T follicular helper cell (primary cell): ENCODE results near the gene CLMN.
"Not testable (repeated sequence)": the region's sequence is repeated elsewhere in the genome, so short reads cannot be mapped to it uniquely, and the experiment has no call there.

Experiments
- DNase-seq: peaks from one replicate; pipeline ENCODE4 v3.0.0-alpha.2; 2020; ENCODE audit warnings: low read depth

Gene CLMN

DNA sequence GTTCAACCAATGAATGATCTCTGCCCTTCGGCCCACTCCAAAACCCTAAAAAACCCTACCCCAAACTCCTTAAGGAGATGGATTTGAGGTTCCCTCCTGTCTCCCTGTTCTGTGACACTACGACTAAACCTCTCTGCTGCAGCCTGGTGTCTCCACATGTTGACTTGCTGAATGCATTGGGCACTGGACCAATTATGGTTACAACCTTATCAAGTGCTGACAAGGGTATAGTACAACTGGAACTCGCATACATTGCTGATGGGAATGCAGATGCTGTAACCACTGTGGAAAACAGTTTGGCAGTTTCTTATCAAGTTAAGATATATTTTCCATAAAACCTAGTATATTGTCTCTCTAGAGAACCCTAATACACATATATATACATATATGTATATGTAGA lies 156.0 kb downstream of the CLMN start:
- DNase-seq = no peak

DNA sequence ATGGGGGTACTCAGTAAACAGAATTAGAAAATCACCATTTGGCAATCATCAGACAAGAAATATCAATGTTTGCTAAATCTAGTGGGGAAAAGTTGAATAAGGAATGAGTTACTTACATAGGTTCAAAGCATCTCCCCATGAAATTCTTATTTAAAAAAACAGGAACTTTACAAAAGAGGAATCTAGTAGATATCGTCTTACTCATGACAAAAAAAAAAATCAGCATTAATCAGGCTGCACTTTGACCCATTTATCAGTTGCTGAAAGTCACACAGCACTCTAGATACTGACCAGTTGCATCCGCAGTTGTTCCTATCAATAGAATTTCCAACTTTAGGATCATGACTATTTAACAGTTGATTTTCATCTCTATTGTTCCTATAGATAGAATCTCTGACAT lies 156.6 kb downstream of the CLMN start:
- DNase-seq = no peak

DNA sequence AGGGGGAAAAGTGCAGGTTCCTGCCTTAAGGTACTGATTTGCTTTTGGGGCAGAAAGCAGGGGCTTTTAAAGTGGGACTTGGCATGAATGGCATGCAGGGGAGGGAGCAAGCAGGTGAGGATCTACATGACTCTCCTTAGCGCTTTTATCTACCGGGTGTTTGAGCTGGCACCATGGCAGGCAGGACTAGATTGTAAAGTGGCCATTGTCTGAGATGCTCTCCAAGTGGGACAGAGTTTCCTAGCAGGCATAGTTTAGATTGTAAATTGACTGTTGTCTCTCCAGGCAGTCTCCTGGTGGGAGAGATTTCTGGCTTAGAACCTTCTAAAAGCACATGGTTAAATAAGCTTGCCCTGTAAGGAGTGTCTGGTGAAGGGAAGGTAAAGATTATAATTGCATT lies 157.1 kb downstream of the CLMN start:
- DNase-seq = no peak

DNA sequence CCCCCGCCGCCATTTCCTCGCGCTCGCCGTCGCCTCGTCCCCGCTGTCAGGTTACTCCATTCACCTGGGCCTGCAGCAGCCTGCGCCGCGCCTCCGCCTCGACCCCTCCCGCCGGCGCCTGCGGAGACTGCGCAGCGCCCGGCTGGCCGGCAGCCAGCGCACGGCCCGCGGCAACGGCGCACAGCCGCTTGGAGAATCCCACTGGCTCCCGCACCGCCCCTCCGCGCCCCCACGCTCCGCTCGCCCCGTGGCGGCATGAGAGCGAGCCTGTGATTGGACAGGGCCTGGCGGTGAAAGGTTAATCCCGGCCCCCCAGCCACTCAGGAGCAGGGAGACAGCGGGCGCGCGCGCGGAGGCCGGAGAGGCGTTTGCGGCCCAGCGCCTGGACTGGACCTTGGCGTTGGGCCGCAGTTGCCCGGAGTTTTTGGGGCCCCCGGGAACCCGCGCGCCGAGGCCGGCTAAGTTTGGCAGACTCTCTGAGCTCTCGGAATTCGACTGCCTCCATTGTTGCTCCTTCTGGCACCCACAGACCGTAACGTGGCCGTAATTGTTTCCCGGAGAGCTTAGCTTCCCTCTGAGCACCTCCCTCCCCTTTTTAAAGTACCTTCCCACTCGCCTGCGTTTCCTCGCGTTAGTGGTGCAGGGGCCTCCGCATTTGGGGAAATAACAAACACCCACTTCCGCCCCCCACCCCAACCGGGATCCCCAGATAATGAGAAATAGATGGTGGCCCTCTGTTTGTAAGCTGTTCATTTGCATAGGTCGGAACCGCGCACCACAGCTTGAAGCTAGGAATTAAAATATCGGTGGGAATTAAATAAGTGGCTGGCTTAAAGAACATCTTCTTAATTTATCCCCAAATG lies 162.2 kb downstream of the CLMN start, which contains the start of gene DICER1:
TSS of gene DICER1 (minus strand) at position 203 of the 863 bp plus-strand sequence. CDS start 24,071 bp downstream, outside the sequence.
- DNase-seq = peak; percentile 91

DNA sequence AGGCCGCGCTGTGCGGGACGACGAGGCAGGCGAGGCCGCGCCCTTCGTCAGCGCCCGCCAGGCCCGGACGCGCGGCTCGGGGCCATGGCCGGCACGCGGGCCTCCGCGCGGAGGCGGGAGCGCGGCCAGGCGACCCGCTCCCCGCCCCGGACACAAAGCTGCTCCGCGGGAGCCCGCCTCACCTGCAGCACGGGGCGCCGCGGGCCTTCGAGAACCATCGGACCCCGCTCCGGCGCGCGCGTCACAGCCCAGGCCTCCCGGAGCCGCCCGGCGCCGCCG lies 162.7 kb downstream of the CLMN start:
- no peak for DNase-seq

DNA sequence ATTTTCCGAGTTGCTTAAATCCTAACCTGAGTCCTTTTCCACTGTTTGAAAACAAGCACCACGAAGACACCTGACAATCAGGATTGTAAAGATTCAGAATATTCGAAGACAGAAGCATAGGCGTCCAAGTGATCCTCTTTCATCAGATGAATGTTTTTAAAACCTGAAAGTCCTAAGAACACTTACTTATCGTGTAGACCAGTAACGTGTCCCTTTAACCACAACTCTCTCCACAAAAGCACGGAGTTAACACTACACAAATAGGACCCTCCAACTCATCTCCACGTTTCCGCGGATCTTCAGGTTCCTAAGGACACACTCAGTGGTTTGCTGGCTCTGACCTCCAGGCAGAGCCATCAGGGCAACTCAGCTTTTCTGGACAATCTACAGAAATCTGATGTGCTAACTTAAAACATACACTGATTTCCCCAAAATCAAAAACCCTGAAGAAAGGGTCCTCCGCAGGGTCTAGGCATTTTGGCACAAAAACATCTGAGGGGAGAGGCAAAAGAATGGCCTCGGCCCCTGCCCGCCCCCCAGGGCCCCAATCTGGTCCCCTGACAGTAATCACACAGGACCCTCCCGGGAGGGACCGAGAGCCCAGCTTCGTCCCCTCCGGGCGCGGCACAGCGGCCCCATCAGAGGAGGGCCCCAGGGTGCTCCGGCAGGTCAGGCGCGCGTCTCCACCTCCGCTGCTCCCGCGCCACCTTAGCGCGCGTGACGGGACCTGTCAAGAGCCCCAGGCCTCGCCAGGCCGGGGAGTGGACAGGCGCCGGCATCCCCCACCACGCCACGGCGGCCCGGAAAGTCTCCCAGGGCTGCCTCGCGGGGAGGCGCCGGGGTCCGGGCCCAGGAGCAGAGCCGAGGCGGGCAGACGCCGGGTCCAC lies 163.3 kb downstream of the CLMN start:
- DNase-seq = peak; percentile 14

DNA sequence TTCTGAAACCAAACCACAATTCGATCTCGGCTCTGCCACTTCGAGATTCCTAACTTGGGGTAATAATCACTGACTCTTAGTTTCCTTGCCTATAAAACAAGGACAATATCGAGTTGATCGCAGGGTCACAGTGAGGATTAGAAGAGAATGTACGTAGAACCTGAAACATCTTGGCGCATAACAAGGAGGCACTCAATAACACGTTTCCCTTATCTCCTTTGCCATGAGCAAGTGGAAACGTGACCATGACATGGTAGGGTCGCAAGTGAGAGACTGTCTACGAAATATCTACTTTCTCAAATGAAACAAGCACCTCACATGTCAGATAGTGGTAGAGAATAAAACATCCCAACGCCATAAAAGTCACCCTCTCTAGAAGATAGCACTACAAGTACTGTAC lies 164.7 kb downstream of the CLMN start:
- DNase-seq = no peak

DNA sequence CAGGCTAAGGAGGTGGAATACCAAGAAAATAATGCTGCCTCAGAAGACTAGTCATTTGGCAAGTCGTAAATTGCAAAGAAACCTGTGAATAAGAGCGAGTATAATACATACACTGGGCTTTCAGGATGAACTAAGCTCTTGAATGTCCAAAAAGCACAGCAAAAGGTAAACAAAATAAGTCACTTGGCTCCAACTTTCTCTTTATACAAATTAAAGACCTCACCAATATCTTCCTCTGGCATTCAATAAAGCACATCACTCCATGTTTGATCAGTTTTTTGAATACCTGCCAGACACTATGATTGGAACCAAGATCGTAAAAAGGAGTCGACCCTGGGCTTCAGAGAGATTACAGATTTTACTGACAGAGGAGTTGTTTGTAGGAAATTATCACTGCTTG lies 165.8 kb downstream of the CLMN start:
- DNase-seq = no peak

DNA sequence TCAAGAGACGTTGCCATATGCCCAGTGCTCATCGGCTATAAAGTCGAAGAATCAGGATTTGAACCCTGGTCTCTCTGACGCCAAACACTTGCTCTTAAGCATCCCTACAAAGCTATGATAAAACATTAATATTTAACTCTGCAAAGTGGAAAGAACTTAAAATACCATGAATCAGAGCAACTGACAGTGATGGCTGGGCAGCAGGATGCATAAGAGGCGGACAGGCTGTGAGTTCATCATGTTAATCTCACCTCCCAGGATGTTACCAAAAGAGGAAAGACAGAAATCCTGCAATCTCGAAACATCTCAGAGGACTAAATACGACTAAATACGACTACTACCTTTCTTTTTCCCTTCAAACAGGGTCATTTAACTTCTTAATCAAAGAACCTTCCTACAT lies 168.1 kb downstream of the CLMN start:
- DNase-seq = no peak

DNA sequence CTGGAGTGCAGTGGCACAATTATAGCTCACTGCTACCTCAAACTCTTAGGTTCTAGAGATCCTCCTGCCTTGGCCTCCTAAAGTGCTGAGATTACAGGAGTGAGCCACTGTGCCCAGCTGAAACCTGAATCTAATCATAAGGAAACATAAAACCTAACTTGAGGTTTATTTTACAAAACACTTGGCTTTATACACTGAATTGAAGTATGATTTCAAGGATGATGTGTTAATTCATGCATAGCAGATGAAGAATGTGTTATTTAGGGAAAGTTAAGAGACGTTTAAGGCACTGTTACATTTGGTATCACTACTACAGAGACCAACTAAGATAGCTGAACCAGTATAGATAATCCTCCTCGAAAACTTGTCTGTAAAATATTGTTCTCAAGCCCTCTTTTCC lies 168.8 kb downstream of the CLMN start:
- no peak for DNase-seq

DNA sequence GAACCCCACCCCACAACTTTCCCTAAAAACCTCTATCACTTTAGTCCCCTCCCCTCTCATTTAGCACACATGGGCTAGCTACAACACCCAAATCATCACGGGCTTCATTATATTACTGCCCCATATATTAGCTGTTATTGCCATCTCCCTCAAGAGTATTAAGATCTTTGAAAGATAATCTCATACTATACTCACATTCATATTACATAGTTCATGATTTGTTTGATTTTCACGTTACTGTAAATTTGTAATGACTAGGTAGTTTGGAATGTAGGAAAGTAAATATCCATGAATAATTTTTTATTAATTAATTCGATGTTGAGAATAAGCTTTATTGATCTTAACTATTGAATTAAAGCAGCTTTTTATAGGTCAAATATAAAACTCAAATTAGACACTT lies 170.3 kb downstream of the CLMN start:
- no peak for DNase-seq

DNA sequence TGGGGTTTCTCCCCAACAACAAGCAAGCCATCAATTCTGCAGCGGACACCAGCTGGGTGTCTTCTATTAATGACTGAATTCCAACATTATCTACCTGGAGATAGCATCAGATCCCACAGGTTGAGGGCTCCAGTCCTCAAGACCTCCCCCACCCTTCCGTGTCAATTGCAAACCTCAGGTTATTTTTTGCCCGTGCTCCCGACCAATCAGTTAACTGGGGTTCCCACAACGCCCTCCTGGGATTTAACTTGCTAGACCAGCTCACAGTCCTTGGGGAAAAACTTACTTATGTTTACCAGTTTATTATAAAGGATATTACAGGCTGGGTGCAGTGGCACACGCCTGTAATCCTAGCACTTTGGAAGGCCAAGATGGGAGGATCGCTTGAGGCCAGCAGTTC lies 172.1 kb downstream of the CLMN start:
- no peak for DNase-seq

DNA sequence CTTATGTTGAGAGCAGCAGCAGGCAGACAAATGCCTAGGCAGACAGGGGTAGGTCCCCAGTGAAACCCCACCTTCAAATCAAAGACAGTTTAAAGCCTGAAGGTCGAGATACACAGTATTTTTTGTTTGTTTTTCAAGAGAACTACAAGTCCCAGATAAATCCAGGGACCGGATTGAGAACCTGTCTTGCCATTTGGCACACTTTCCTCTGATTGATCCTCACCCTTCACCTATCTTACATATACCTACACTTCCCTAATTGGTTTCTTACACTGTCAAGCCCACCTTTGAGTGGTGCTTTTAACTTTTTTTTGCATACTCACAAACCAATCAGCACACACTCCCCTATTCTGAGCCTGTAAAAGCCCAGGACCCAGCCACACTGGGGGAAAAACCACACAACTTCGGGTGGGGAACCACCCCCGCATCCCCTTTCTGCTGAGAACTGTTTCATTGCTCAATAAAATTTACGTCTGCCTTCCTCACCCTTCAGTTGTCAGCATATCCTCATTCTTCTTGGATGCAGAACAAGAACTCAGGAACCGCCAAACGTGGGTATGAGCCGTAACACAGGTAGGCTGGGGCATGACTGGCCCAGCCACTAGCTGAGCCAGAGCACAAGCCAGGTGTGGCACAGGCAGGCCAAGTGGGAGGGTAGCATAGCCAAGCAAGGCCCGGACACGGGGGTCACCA lies 173.5 kb downstream of the CLMN start:
- no peak for DNase-seq

DNA sequence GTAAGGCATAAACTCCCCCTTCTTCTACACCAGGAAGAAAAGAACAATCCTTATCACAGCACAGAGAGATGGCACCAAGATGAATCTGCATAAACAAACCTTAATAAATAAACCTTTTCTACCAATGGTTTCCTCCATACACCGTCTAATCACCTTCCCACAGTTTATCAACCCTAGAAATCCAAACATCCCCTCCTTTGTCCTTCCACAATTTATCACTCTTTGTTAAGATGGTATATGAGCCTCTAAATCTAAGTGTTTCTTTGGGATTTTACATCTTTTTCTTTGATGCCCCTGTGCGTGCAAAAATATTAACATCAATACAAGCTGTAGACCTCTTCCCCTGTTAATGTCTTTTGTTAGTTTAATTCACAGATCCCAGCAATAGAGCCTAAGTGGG lies 174.9 kb downstream of the CLMN start:
- no peak for DNase-seq

DNA sequence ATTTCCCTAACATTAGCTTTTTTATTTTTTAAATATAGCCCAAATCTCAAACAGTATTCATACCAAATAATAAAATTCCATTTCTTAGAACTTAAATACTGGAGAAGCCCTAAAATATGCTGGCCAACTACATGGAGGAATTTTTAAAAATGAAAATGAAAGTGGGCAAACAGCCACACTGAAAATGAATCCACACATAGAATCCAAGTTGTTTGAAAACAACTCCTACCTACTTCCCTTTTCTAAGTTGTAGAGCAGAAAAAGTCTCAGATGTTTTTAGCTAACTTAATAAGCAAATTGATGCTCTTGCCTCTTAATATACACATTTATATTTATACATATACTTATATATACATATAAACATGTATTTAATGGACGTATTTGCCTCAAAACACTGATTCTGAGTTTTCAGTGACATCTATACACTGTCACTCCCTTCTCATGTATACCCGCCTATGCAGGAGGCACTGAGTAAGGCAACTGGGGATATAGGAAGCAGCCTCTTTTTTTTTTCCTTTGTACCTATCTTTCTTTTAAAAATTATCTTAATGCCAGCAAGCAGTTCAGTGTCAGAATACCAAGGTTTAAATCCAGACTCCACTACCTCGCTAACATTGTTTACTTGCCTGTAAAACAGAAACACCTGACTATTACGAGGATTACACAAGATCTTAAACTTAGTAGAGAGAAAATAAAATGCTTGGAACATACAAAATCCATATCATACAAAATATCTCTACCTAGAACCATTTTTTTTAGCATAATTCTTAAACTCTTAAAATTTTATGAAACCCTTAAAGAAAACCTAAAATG lies 175.7 kb downstream of the CLMN start:
- no peak for DNase-seq

DNA sequence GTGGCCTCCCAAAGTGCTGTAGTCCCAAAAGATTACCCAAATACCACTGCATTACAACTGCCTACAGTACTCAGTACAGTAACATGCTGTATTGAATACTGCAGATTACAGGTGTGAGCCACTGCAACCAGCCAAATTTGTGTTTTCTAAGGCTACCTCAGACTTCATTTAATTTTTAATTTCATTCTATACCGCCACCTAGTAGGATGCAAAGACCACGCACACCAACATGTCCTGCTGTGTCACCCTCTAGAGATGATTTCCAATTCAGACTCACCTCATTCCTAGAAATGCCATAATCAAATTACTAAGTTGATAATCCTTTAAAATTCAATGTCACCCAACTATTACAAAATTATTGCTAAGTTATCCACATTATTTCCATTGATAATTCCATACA lies 177.5 kb downstream of the CLMN start:
- no peak for DNase-seq

DNA sequence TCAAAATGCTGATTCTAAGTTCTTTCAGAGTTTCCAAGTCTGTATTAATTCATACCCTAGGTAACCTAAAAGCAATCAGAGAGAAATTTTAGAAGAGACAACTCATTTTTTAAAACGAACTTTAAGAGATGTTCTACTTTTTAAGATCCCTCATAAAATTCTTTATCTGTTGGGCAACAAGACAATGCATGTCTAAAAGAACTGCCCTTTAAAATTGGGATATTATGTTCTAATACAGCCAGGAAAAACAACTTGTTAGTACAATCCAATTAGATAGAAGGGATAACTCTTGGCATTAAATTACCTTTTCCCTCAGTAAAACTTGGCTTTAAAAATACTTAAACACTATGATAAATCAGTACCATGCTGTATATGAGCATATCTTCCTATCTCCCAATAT lies 178.0 kb downstream of the CLMN start:
- DNase-seq = no peak

DNA sequence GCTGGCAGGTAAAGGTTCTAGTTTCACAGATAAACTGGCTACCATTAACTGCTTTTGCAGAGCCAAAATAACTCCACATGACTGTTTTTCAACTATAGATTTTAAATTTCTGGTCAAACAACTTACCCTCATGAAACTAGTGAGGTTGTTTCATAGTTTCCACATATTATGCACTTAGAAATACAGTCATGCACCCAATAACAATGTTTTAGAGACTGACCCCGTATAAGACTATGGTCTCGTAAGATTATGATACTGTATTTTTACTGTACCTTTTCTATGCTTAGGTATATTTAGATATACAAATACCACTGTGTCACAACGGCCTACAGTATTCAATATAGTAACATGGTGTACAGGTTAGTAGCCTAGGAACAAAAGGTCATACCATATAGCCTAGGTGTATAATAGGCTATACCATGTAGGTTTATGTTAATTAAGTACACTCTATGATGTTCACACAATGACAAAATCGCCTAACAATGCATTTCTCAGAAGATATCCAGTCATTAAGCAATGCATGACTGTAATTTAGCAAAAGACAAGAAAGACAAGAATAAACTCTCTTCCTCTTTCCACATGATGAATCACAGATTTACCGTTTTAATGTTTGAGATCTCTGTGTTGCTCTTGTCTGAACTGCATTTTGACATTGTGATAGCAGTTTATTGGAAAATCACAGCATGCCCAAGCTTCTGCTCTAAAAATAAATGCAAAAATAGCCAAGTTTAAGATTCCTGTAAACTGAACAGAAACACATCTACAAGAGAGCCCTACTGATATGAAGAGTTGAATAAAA lies 179.4 kb downstream of the CLMN start:
- DNase-seq = no peak

DNA sequence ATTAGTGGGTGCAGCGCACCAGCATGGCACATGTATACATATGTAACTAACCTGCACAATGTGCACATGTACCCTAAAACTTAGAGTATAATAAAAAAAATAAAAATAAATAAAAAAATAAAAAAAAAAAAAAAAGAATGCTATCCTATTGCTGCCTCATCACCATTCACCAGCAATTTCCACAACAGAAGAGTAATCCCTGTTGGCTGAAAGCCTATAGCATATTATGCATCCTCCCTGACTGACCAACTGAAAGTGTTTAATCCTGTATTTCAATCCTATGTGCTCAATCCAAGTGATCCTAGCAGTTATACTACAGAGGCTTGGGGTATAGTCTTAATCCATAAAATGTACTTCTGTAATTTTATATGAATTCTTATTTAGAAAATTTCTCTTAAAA lies 180.8 kb downstream of the CLMN start:
- DNase-seq = no peak

DNA sequence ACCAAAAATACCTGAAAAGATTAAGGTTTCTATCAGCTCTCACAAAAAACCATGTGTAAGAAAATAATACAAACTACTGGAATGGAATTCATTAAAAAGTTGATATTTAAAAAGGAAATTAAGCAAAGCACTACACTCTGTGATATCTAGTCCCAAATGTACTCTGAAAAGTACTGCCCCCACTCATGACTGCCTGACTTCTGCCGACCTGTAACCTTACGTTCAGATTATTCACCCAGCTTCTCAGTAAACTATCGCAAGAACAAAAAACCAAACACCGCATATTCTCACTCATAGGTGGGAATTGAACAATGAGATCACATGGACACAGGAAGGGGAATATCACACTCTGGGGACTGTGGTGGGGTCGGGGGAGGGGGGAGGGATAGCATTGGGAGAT lies 181.3 kb downstream of the CLMN start:
- DNase-seq = not testable (repeated sequence)

DNA sequence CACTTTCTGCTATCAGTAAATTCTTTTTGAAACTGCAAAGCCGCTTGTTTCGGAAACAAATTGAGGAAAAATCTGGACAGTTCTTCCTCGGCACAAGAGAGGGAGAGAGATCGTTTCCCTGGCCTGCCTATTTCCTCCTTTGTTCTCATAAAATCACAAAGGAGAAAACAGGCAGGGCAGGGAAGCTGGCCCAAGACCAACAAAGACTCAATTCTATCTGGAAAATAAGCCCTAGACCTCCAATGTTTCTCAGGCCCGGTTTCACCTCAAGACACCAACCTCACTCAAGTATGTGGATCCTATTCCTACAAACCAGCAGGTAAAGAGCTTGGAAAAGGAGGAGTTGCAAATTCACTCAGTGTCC lies 181.9 kb downstream of the CLMN start:
- no peak for DNase-seq
